ENCODE data around the gene ALCAM.

The ALCAM gene

DNA sequence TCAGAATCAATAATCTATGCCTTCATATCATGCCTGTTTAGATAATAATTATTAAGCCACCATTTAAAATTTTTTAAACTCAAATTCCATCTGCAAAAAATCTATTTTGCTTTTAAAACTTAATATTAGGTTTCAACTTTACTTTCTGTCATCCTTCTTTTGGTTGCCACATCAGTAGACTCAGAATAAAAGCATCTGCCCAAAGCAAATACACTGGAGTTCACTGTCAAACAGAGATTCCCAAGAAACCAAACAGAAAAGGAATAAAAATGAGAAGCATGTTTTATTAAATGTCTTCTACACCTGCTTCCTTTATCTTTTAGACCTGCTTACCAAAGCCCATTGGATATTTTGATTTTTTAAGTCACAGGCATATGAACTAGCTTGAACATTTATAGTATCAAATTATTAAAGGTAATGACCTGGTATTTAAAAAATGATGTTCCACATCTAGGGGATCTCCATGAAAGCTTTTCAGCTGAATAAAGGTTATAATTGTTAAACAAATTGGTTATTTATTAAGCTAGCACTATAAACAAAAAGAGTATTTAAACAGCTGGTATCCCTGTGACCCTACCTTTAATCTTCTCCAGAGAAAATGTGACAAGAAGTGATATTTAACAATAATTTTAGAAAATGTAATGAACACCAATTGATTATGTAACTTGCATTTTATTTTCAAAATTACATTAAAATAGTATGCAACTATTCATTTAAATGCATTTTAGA, 62.5 kb downstream of the ALCAM start:
- DNase-seq (ENCODE audit: low read depth) = no peak

GRCh38 chr3:105430455-105430854, 63.7 kb downstream of the ALCAM start:
- no peak for DNase-seq (ENCODE audit: low read depth)

DNA sequence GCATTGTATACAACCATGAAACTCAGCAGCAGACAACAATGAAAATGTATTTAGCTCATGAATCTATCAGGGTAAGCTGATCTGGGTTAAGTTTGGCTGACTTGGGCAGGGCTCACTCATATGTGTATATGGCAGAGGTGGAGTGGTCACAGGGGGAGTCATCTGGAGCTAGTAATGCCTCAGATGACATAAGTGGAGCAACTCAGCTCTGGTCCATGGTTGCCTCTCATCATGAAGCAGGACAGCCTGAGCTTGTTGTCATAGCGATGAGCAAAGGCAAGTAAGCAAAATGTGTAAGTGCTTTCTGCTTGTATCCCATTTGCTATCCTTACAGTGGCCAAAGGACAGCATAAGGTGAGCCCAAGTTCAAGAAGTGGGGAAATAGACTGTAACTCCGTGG, 64.5 kb downstream of the ALCAM start:
- no peak for DNase-seq (ENCODE audit: low read depth)

GRCh38 chr3:105435277-105435676, 68.6 kb downstream of the ALCAM start:
- DNase-seq (ENCODE audit: low read depth) = no peak

DNA sequence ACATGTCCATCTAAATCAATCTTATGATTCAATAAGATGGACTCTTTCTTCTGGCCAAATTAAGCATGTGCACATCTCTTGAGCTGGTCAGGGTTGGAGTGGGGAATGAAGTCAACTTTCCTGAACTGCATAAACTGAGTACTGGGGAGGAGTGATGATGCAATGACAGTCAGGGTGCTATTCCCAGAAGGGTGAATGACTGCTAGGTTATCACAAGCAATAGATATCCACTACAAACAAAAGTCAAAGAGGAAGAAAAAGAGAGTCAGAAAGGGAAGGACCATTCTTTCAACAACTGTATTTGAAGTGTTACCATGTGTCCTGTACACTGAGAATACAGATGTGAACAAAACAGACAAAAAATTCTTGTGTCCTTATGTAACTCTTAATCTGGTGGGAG, 70.0 kb downstream of the ALCAM start:
- DNase-seq (ENCODE audit: low read depth) = no peak

- no peak for DNase-seq (ENCODE audit: low read depth)
These were observed 73.4 kb downstream of the ALCAM start for GRCh38 chr3:105440113-105440512.

- DNase-seq (ENCODE audit: low read depth) = no peak
These were observed 78.0 kb downstream of the ALCAM start for GRCh38 chr3:105444725-105445124.

DNA sequence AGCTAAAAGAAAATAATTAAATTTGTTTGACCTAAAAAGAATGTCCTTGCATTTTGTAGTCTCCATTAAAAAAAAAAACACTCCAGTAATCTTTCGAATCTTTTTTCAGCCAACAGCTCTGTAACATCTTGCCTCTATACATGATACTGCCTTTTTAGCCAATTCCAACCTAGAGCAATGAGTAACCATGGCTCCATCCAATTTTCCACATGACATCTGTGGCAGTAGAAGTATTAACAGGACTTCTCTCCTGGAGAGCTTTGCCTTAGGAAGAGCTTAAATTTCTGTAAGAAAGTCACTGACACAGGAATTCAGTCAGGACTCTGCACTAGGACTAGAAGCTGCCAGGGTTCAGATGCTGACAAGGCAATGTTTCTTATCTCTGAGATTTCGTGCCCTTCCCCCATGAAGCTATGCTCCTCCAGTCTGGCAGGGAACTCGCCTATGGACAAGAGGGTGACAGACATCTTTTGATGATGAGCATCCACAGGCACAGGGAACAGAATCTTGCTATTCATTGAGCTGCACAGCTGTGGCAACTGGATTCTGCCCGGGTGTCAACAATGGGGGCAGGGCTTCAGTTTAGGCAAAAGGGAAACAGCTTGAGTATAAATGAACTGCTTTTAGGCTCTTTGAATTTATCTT, 81.8 kb downstream of the ALCAM start:
- DNase-seq (ENCODE audit: low read depth) = no peak

DNA sequence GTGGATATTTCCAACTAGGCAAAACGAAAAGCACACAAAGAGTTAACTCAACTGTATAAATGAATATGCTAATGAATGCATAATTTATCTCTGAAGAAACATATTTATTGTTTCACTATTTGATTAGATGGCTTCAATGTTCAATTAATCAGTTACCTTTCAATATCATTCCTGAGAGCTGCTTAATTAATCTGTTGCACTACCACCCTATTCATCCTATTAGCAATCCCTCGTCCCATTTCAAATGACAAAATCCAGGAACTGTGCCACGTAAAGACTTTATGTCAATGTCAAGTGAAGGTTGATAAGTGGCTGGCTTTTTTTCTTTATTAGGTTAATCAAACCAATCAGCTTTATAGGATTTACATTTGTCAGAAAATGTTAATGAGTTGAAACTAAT, 82.7 kb downstream of the ALCAM start:
- no peak for DNase-seq (ENCODE audit: low read depth)

GRCh38 chr3:105456017-105456416, 89.3 kb downstream of the ALCAM start:
- no peak for DNase-seq (ENCODE audit: low read depth)

DNA sequence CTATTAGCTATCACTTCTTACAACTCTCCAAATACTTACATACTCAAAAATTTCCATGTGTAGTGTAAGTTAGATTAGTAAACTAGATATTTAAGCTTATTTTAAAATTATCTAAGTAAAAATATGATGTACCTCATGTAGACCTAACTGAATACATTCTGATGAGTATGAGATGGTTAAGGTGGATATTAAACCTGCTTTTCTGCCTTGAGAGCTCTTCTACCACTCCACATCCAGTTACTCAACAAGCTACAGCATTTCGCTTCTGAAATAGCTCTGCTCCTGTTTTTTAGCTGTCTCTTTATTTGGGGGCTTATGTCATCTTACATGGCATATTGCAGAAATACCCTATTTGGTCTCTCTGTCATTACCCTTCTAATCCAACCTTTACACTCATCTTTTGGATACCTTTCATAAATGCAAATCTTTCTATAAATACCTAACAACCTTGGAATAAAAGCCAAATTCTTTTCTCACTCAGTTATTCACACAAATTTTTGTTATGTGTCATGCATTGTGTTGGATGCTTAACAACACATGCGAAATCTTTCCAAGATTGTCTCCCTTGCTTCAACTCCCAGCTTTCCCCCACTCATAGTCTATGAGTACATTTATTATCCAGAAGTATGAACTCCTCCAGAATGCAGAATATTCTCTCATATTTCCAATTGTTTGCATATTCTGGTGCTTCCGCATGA, 92.0 kb downstream of the ALCAM start:
- DNase-seq (ENCODE audit: low read depth) = no peak

DNA sequence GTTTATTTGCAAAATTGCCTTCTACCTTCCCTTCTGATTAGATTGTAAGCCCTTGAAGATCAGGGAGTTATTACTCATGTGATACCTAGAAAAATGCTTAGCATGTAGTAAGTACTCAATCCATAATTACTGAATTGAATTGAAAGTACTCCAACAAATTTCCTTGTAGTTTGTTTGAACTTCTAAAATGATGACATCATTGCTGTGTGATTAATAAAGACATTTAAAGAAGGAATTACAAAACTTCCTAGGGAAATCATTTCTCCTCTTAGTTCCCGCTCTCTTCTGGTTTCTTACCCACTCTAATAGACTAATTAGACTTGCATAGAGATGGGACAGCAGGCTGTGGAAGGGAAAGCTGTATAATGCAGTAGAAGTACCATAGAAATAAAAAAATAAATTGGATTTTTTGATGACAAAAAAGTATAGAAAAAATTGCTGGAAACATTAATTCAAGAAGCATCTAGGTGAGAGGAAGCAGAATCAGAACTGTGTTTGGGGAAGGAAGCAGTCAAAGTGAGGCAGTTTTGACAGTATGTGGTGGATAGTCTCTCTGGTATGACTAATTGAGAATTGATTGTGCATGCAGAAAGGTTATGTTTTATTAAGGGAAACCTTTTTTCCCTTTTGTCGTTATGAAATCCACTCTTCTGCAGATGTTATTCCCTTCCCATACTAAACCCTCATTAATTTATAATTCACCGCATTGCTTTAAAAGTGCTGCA, 93.0 kb downstream of the ALCAM start:
- no peak for DNase-seq (ENCODE audit: low read depth)

DNA sequence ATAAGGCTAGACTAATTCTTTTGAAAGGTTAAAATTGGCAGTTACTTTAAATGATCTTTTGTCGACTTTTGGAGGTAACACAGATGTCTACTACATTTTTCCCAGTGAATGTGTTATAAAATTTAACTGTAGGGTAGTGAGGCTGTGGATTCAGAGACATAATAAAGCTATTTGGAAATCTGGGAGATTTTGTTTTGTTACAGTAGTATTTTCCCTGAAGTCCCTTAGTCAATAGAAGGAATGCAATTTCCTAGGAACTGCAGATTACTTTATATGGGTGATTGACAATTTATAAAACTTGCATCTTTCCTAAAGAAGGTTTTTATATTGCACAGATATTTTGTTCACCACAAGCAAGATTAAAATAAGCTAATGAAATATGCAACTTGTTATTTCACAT, 96.9 kb downstream of the ALCAM start:
- no peak for DNase-seq (ENCODE audit: low read depth)

- DNase-seq (ENCODE audit: low read depth) = no peak
These were observed 98.6 kb downstream of the ALCAM start for GRCh38 chr3:105465251-105465853.

DNA sequence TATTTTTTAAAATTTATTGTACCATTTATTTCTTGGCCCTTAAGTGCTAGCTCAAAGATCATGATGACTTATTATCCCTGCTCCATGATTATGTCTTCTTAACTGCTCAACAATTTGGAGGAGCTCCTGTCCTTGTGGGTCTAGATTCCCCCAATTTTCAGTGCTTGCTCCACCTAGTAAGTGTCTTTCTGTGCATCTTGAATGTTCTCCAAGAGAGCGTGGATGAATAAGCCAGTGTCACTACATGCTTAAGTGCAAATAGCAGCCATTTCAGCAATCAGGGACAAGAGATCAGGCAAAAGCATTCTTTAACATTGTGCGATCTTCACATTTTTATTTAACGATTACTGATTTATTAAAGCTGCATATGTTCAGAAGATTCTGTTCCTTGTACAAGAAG, 99.4 kb downstream of the ALCAM start:
- DNase-seq (ENCODE audit: low read depth) = no peak

DNA sequence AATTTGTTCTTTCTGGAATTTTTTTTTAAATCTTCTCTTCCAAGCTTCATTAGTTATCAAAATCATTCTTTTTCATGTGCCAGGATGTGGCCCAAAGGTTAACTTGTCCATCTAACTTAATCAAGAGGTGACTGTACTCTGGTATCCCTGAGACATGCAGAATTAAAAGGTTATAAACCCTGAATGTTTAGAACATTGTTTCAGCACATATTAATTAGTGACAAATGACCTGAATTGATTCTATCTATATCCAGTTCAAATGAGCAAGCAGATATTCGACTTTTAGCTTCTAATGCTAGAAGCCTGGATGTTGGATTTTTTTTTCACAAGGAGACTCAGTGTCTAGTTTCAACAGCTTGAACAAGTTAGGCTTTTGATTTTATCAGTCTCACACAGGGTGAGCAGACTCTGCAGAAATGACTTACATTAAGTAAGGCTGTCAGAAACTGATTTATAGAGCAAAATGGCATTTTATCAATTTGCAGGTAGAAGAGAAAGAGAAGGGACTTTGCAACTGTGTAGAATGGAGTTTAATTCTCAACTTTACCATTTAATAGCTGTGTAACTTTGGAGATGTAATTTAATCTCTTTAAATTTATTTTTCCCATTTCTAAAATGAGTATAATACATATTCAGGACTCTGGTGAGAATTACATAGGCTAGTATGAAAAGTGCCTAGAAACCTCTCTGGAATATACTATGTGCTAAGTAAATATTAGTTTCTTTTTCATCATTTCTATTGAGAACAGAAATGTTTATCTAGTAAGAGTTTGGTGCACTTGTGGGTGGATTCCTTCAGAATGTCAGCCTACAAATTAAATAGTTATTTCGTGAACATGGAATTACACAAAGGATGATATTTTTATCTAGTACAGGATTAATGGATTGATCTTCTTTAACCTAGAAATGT, 100.0 kb downstream of the ALCAM start:
- DNase-seq (ENCODE audit: low read depth) = no peak

DNA sequence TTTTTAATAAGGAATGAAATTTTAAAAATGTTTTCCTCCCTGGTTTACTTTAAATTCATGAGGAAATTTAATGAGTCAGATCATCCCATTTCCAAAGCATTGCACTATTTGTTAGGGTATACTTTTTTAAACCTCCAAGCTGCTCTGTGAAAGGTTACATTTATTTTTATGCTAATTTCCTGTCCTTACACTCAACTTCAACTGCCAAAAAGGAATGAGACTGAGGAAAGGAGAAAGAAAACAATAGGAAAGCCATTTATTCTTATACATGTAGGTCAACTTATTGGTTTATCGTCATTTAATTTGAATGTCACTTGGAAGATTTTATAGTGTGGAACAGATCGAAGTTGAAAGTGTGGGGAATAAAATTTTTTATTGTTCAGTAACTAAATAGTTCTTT, 104.1 kb downstream of the ALCAM start:
- DNase-seq (ENCODE audit: low read depth) = no peak

- no peak for DNase-seq (ENCODE audit: low read depth)
These were observed 107.0 kb downstream of the ALCAM start for GRCh38 chr3:105473521-105474223.

- no peak for DNase-seq (ENCODE audit: low read depth)
These were observed 114.1 kb downstream of the ALCAM start for GRCh38 chr3:105480768-105481167.

- no peak for DNase-seq (ENCODE audit: low read depth)
These were observed 116.8 kb downstream of the ALCAM start for GRCh38 chr3:105483476-105483875.

DNA sequence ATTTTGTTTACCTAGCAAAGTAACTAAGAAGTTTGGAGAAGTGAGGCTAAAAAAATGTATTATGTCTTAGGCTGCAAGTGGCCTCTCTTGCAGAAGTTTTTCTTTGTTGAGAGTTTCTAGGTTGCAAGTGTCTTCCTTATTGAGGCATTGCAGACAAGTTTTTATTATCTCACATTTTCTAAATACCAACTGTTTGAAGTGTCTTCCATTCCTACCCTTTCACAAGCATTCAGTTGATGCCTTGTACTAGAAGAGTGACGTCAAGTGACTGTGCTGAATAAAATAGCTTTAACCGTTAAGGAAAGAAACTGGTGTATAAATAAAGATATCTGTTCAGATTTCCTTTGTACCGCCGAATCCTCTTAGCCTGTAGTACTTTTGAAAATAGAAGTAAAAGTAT, 123.3 kb downstream of the ALCAM start:
- DNase-seq (ENCODE audit: low read depth) = no peak
